Activated CD8-positive, alpha-beta memory T cell treated with anti-CD3 and anti-CD28 coated beads, Interleukin-2, amount 10 ng/mL, durations not matched to agents 7 days and 5 days (primary cell): ENCODE data around the gene ACOT11. TPM values are rescaled to one million over a fixed set of nuclear protein-coding genes. Genes with fewer than 3 reads are reported as not detected.

ENCODE experiments used
- ATAC-seq: fragments of 150-1000 bp; cut with Tn5 transposase; one replicate; pipeline ENCODE4 v1.10.0; 2021; ENCODE audit warnings: moderate library complexity
- CTCF ChIA-PET: fragments of 350-600 bp; sonication (Branson Sonifier 250); formaldehyde crosslinking; loops from one replicate; lab custom pipeline; 2021; ENCODE audit warnings: antibody characterized with exemption; lab: Charles Lee
- DNase-seq: peaks from one replicate; pipeline ENCODE4 v3.0.0-alpha.2; 2020
- H3K27ac Mint-ChIP-seq: one replicate; pipeline ENCODE4 v1.8.0; 2021; ENCODE audit warnings: mild to moderate bottlenecking, mixed read lengths
- H3K27me3 Mint-ChIP-seq: one replicate; pipeline ENCODE4 v1.8.0; 2021; ENCODE audit warnings: mixed read lengths
- H3K36me3 Mint-ChIP-seq: one replicate; pipeline ENCODE4 v1.8.0; 2021; ENCODE audit warnings: mild to moderate bottlenecking, mixed read lengths
- H3K4me1 Mint-ChIP-seq: one replicate; pipeline ENCODE4 v1.8.0; 2021; ENCODE audit warnings: mixed read lengths
- H3K4me3 Mint-ChIP-seq: one replicate; pipeline ENCODE4 v1.8.0; 2021; ENCODE audit warnings: mild to moderate bottlenecking, moderate library complexity, mixed read lengths
- H3K9me3 Mint-ChIP-seq: one replicate; pipeline ENCODE4 v1.8.0; 2022; ENCODE audit warnings: low read depth, mixed read lengths
- total RNA-seq, 2 experiments: library from RNA; stranded (reverse); gene quantifications; one replicate each; pipeline ENCODE4 v1.2.3, GENCODE V29; 2021

ACOT11 gene
- total RNA-seq, 2 experiments from 2014 or later, result 0.58 to 0.96 TPM

DNA sequence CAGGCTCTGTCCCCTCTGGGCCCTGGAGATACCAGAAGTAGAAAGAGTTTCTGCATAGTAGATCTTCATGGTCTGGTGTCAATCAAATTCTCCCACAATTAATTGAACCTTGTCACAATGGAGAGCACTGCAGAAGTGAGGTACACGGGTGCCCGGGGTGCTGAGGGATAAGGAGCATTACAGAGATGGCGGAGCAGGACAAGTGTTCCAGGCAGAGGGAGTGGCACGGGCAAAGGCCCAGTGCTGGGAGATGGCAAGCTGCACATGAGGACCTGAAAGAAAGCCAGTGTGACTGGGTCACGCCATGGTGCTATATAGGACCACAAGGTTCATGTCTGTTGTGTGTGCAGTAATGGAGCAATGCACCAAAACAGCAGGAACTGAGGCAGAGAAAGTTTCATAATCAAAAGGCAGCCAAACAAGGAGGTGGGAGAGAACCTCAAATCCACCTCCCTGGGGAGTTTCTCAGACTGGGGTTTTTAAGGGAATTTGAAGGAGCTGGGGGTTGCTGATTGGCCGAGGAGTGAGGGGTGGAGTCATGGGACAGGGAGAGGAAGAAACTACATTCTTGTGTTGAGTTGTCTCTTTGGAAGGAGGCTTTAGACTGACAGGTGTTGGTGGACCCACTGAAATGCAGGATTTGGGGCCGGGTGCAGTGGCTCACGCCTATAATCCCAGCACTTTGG, 27.7 kb downstream of the ACOT11 start:
- no peaks in the 10 kb centered on the region for H3K27me3 Mint-ChIP-seq
- no peaks in the 10 kb centered on the region for H3K9me3 Mint-ChIP-seq
- DNase-seq (no peak), ATAC-seq (no peak)
- peaks cover 7% of the 10 kb centered on the region for H3K4me1 Mint-ChIP-seq
- no peaks in the 10 kb centered on the region for H3K36me3 Mint-ChIP-seq
- no peak overlapping the region for H3K4me3 Mint-ChIP-seq
- no peak overlapping the region for H3K27ac Mint-ChIP-seq
- CTCF ChIA-PET, result interaction anchor here (1.4 kb wide), 1 partner anchor 12 kb away, joined by 3 read pairs; no protein-coding TSS in a partner anchor

DNA sequence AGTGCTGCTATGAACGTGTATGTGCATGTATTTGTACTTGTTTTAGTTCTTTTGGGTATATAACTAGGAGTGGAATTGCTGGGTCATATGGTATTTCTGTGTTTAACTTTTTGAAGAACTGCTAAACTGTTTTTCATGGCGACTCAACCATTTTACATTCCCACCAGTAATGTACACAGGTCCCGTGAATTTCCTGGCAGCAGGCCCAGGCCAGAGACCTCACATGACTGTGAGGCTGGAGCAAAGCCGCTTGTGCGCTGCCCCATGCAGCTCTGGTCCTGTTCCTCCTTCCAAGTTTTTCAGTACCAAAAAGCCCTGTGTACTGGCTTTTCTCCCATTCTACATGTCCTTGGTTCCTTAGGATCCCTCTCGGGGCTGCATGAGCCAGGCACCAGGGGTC, 29.6 kb downstream of the ACOT11 start:
- CTCF ChIA-PET, result interaction anchor here (1.1 kb wide), 1 partner anchor 26 kb away, joined by 3 read pairs; no protein-coding TSS in a partner anchor
- ATAC-seq, result no peak
- Mint-ChIP-seq H3K36me3 (no peaks in the 10 kb centered on the region), H3K27ac (no peak overlapping the region), H3K4me1 (no peaks in the 10 kb centered on the region), H3K4me3 (no peak overlapping the region), H3K9me3 (no peaks in the 10 kb centered on the region), H3K27me3 (no peaks in the 10 kb centered on the region)
- DNase-seq, result no peak

DNA sequence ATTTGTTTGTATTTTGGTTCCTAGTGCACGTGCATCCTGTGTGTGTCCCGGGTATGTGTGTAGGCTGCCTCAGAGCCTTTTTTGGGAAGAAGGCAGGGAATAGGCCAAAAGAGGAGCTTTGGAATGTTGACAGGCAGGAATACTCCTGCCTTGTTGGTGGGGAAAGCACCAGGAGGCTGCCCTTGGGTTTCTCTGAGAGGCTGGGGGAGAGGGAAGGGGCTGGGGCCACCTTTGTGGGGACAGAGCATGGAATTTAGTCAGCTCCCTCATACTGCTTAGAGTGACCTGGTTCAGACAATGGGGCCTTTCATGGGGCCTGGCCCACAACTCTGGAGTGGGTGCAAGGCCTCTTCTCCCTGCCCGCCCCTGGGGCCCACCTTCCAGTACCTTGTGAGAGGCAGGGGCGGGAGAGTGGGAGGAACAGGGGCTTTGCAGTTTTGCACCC, 31.3 kb downstream of the ACOT11 start:
- H3K4me3 Mint-ChIP-seq, result no peak overlapping the region
- H3K4me1 Mint-ChIP-seq, result no peaks in the 10 kb centered on the region
- ATAC-seq (no peak), DNase-seq (no peak)
- H3K27me3 Mint-ChIP-seq, result no peaks in the 10 kb centered on the region
- CTCF ChIA-PET, result no interaction called here
- no peak overlapping the region for H3K27ac Mint-ChIP-seq
- no peaks in the 10 kb centered on the region for H3K36me3 Mint-ChIP-seq
- no peaks in the 10 kb centered on the region for H3K9me3 Mint-ChIP-seq

DNA sequence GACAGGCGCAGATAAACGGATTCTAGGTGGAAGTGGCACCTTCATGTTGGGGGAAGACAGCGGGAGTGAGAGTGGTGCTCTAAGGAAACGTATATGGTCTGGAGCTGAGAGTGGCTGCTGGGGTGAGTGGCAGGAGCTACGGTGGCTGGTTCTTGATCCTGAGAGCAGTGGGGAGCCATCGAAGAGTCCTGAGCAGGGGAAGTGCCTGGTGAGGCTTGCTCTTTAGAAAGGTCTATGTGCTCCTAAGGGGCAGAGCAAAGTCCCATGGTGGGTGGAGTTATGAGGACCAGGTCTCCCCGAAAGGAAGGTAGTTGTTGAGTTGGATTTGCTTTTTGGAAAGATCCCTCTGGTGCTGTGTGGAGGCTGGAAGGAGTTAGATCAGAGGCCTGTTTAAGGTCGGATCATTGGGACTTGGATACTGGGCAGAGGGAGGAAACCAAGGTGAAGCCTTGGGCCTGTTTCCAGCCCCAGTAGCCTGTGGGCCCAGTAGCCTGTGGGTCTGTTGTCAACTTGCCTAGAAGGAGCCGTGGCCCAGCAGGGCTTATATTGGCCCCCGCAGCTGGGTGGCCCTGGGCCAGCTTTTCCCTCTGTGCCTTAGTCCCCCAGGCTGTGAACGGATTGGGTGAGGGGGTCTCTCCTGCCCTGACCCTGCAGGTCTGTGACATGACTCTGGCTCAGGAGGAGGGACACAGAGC, 33.0 kb downstream of the ACOT11 start:
- no peaks in the 10 kb centered on the region for H3K9me3 Mint-ChIP-seq
- DNase-seq (no peak), ATAC-seq (no peak)
- no peak overlapping the region for H3K4me3 Mint-ChIP-seq
- H3K4me1 Mint-ChIP-seq, result no peaks in the 10 kb centered on the region
- no peaks in the 10 kb centered on the region for H3K27me3 Mint-ChIP-seq
- H3K27ac Mint-ChIP-seq, result no peak overlapping the region
- no peaks in the 10 kb centered on the region for H3K36me3 Mint-ChIP-seq
- CTCF ChIA-PET, result no interaction called here

DNA sequence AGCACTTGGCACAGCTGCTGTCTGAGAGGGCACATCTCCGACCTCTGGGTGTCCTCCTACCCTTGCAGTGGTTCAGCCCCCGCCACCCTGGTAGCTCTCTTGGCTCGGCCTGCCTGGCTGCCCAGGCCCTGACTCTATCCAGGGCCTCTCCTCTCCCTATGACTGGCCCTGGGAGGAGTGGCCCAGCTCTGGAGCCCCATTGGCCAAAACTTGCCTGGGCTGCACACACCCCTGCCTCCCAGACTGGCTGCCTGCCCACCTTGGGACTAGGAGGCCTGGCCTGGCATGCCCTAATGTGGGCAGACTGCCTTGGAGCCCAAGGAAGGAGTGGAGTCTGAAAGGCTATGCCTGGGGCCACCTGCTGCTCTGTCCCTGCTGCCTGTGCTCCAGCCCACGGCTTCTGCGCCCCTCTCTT, 33.6 kb downstream of the ACOT11 start:
- no peak for ATAC-seq
- H3K36me3 Mint-ChIP-seq, result no peaks in the 10 kb centered on the region
- CTCF ChIA-PET, result no interaction called here
- H3K27ac Mint-ChIP-seq, result no peak overlapping the region
- no peaks in the 10 kb centered on the region for H3K9me3 Mint-ChIP-seq
- DNase-seq, result no peak
- H3K4me1 Mint-ChIP-seq, result no peaks in the 10 kb centered on the region
- no peaks in the 10 kb centered on the region for H3K27me3 Mint-ChIP-seq
- H3K4me3 Mint-ChIP-seq, result no peak overlapping the region

DNA sequence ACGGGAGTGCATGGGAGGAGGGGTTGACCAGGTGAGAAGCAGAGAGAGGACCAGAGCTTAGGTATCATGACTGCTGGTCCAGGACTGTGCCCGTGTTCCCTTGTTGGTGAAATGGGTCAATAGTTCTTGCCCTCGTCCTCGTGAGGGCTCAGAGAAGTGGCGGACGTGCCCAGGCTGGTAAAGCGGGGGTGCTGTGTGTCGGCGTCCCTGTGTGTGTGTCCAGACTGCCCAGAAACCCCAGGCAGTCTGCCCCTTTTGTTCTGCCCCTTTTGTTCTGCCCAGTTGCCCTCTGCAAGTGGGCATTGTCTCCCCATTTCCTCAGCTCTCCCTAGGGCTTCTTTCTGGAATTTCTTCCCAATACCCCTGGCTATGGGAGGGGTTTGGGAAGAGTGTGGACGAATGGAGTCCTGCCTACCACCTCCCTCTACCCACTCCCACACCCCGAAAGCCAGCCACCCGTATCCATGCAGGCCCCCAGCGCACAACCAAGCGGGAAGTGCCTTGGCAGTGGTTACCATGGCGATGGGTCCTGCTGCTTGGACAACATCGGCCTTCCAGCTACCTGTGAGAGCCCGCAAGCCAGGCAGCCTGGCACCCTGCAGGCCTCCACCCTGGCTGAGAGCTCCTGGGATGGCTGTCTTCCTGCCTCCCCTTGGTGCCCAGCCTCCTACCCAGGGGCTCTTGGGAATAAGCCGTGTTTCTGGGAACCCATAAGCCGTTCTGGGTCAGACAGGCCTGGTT, 34.7 kb downstream of the ACOT11 start:
- Mint-ChIP-seq H3K4me3 (no peak overlapping the region), H3K27me3 (no peaks in the 10 kb centered on the region), H3K4me1 (no peaks in the 10 kb centered on the region), H3K27ac (no peak overlapping the region), H3K9me3 (no peaks in the 10 kb centered on the region), H3K36me3 (no peaks in the 10 kb centered on the region)
- ATAC-seq (no peak), DNase-seq (no peak)
- CTCF ChIA-PET, result no interaction called here

DNA sequence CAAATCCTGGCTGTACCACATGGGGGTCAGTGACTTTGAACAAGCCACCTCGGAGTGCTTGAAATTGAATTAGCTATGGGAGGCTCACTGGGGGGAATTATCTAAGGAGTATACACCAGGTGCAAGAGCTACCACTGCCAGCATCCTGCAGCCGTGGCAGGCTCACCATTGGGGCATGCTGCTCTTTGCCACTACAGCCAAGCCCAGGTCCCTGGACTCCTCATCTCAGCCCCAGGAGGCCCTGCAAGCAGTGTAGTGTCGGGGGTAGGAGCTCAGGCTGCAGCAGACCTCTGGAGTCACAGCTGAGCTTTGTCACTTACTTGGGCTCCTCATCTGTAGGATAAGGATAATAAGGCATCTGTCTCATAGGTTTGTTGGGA, 35.3 kb downstream of the ACOT11 start:
- Mint-ChIP-seq H3K4me1 (no peaks in the 10 kb centered on the region), H3K36me3 (no peaks in the 10 kb centered on the region), H3K27me3 (no peaks in the 10 kb centered on the region), H3K27ac (no peak overlapping the region), H3K9me3 (no peaks in the 10 kb centered on the region), H3K4me3 (no peak overlapping the region)
- ATAC-seq (no peak), DNase-seq (no peak)
- CTCF ChIA-PET, result no interaction called here

DNA sequence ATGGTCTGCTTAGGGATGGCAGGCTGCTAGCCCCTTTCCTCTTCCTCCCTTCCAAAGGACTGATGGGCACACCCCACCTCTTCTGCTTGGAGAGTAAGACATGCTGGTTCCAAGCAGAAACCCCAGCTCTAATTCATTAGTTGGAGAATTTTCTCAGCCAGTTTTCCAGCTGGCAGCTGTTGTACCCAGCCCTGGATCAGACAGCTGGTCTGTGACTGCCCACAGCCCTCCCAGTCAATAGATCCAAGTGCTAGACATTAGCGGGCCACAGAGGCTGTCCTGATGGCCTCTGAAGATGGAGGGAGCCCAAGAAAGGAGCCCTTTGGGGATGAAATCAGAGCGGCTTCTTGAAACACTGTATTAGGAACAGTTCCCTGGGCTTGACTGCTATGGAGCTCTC, 35.8 kb downstream of the ACOT11 start:
- CTCF ChIA-PET, result no interaction called here
- H3K4me1 Mint-ChIP-seq, result peaks cover 1% of the 10 kb centered on the region
- DNase-seq (no peak), ATAC-seq (no peak)
- H3K4me3 Mint-ChIP-seq, result no peak overlapping the region
- H3K9me3 Mint-ChIP-seq, result no peaks in the 10 kb centered on the region
- H3K27ac Mint-ChIP-seq, result no peak overlapping the region
- H3K36me3 Mint-ChIP-seq, result no peaks in the 10 kb centered on the region
- H3K27me3 Mint-ChIP-seq, result no peaks in the 10 kb centered on the region

DNA sequence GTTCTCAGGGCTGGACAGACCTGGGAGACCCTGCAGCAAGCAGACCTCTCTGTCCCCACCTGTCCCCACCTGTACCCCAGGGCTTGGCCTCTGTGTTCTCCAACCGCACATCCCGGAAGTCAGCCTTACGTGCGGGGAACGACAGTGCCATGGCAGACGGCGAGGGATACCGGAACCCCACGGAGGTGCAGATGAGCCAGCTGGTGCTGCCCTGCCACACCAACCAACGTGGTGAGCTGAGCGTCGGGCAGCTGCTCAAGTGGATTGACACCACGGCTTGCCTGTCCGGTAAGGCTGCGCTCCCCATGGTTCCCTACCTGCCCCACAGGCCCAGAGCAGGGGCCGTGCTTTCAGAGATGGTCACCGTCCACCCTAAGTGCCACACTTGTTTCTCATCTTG, 36.5 kb downstream of the ACOT11 start:
- H3K27ac Mint-ChIP-seq, result no peak overlapping the region
- DNase-seq (no peak), ATAC-seq (no peak)
- CTCF ChIA-PET, result no interaction called here
- H3K9me3 Mint-ChIP-seq, result no peaks in the 10 kb centered on the region
- no peaks in the 10 kb centered on the region for H3K27me3 Mint-ChIP-seq
- H3K4me3 Mint-ChIP-seq, result no peak overlapping the region
- H3K36me3 Mint-ChIP-seq, result no peaks in the 10 kb centered on the region
- peaks cover 1% of the 10 kb centered on the region for H3K4me1 Mint-ChIP-seq

DNA sequence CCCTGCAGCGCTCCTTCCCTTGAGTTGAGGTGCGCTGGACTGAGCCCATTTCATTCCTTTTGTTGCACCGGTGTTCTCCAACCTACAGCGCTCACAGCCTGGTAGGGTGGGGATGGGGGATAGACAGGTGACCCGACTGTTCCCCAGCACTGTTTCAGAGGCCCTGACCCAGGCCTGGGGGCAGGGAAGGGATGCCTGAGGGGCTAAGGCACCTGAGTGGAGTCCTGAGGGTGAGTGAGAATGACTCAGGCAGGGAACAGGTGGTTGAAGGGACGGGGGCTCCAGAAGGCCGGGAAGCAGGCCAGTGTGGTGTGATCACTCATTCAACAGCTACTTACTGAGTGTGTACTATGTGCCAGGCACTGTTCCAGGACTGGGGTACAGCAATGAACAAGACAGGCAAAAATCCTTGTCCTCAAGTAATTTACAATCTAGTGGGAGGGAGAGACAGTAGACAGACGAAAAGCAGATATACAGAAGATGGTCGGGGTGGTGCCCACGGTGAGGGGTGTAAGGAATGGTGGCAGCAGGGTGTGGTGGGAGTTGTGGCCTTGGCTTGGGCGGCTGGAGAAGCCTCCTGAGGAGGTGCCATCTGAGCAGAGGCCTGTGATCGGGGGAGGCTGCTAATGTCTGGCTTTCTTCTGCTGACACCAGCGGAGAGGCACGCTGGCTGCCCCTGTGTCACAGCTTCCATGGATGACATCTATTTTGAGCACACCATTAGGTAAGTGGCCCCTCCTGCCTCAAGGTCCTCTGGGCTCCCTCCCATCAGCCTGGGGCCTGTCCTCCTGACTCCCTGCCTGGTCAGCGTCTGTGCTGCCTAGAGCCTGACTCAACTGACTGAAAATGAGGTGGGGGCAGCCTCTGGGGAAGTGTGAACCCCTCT, 37.4 kb downstream of the ACOT11 start:
- no peaks in the 10 kb centered on the region for H3K27me3 Mint-ChIP-seq
- H3K27ac Mint-ChIP-seq, result no peak overlapping the region
- H3K4me1 Mint-ChIP-seq, result peaks cover 1% of the 10 kb centered on the region
- no peaks in the 10 kb centered on the region for H3K36me3 Mint-ChIP-seq
- no peak overlapping the region for H3K4me3 Mint-ChIP-seq
- no peak for ATAC-seq
- CTCF ChIA-PET, result no interaction called here
- no peaks in the 10 kb centered on the region for H3K9me3 Mint-ChIP-seq
- DNase-seq, result no peak

DNA sequence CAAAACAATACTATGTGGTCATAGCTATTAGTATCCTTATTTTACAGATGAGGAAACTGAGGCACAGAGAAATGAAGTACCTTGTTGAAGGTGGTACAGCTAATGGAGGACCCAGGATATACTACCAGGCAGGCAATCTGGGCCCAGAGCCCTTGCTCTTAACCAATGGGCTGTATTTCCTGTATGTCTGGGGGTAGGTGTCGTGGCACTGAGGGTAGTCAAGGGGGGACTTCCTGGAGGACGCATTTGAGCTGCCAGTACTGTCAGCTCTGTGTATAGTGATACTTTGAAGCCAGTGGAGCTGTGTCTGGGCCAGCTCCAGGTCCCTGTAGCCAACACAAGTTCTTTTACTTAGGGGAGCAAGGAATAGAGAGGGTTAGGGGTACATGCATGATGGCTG, 40.3 kb downstream of the ACOT11 start:
- H3K27me3 Mint-ChIP-seq, result no peaks in the 10 kb centered on the region
- H3K4me1 Mint-ChIP-seq, result peaks cover 1% of the 10 kb centered on the region
- no peak for ATAC-seq
- H3K4me3 Mint-ChIP-seq, result no peak overlapping the region
- CTCF ChIA-PET, result no interaction called here
- H3K9me3 Mint-ChIP-seq, result no peaks in the 10 kb centered on the region
- H3K27ac Mint-ChIP-seq, result no peak overlapping the region
- H3K36me3 Mint-ChIP-seq, result no peaks in the 10 kb centered on the region
- no peak for DNase-seq

DNA sequence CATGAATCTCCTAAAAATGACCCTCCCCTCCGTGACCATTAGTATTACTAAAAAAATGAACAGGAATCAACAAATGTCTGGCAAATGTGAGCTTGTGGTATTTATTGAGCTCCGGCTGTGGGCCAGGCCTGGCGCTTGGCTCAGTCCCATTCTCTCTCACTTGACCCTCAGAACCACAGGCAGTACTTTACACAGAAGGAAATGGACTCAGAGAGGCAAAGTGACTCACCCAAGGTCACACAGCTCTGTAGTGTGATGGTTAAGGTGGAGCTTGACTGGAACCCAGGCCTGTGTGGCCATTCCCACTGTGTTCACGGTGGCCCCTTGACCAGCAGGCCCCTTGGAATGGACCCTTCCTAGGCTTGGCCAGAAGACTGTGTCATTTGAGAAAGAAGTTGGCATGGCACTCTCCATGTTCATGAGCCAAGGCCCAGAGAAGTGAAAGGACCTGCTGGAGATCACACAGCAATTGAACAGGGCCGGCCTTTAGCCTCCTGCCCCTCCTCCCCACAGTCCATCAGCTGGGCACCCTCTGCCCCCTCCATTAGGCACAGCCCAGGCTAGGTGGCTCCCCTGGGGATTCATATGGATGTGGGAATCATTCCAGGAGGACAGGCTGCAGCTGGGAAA, 43.2 kb downstream of the ACOT11 start:
- CTCF ChIA-PET, result no interaction called here
- no peak overlapping the region for H3K4me3 Mint-ChIP-seq
- DNase-seq (no peak), ATAC-seq (no peak)
- H3K9me3 Mint-ChIP-seq, result no peaks in the 10 kb centered on the region
- H3K36me3 Mint-ChIP-seq, result no peaks in the 10 kb centered on the region
- H3K4me1 Mint-ChIP-seq, result peaks cover 1% of the 10 kb centered on the region
- no peaks in the 10 kb centered on the region for H3K27me3 Mint-ChIP-seq
- no peak overlapping the region for H3K27ac Mint-ChIP-seq
